IPS-15b (cell line): Measurements from ENCODE around the gene ANO10.

Experiments used
- H3K27me3 ChIP-seq: one replicate; pipeline ENCODE4 v1.6.1; 2013; ENCODE audit warnings: low read length; ENCODE audit not compliant: control insufficient read depth, insufficient read depth
- H3K36me3 ChIP-seq: one replicate; pipeline ENCODE4 v1.6.1; 2013; ENCODE audit warnings: low read length; ENCODE audit not compliant: control insufficient read depth, insufficient read depth
- H3K4me1 ChIP-seq: one replicate; pipeline ENCODE4 v1.6.1; 2013; ENCODE audit warnings: mild to moderate bottlenecking, low read length; ENCODE audit not compliant: control insufficient read depth, insufficient read depth
- H3K4me3 ChIP-seq: one replicate; pipeline ENCODE4 v1.5.1; 2013; ENCODE audit warnings: low read depth, low read length
- H3K9ac ChIP-seq: one replicate; pipeline ENCODE4 v1.6.1; 2013; ENCODE audit warnings: low read depth, mild to moderate bottlenecking, low read length
- H3K9me3 ChIP-seq: one replicate; pipeline ENCODE4 v1.6.1; 2013; ENCODE audit warnings: mild to moderate bottlenecking, low read length; ENCODE audit not compliant: control insufficient read depth, insufficient read depth

ANO10 gene

DNA sequence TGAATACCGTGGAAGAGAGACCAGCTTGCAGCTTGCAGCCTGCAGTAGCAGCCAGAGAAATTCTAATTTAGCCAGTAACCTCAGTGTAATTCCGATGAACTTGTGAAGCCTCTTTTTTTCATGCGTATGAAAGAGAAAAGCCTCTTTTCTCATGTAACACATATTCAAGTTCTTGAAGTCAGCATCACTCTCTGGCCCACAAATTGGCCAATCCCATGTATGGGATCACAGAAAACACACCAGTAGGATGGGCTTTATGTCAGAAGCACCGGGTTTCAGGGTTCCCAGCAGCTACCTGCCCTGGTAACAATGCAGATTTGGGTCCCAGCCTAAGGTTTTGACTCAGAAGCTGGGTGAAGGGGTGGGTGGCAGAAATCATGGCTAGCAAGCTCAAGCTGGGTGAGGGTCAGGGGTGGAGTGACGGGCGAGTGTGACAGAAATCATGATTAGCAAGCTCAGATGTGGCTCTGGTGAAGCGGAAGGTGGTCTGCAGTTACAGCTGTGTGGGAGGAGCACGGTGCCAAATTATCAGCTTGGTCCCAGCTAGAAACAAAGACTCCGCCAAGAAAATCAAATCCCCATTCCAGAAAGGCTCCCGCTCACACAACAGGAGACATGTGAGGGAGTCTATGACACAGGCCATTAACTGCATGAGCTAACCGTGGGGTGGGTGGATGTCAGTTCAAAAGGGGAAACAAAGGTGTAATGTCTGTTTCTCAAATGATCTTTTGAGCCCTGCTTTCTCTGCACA is 248.8 kb downstream of the ANO10 start:
- no peaks in the 10 kb centered on the region for H3K36me3 ChIP-seq
- no peaks in the 10 kb centered on the region for H3K9me3 ChIP-seq
- H3K4me3 ChIP-seq, result no peak overlapping the region
- no peaks in the 10 kb centered on the region for H3K27me3 ChIP-seq
- H3K9ac ChIP-seq, result no peak overlapping the region
- H3K4me1 ChIP-seq, result peaks cover 19% of the 10 kb centered on the region

DNA sequence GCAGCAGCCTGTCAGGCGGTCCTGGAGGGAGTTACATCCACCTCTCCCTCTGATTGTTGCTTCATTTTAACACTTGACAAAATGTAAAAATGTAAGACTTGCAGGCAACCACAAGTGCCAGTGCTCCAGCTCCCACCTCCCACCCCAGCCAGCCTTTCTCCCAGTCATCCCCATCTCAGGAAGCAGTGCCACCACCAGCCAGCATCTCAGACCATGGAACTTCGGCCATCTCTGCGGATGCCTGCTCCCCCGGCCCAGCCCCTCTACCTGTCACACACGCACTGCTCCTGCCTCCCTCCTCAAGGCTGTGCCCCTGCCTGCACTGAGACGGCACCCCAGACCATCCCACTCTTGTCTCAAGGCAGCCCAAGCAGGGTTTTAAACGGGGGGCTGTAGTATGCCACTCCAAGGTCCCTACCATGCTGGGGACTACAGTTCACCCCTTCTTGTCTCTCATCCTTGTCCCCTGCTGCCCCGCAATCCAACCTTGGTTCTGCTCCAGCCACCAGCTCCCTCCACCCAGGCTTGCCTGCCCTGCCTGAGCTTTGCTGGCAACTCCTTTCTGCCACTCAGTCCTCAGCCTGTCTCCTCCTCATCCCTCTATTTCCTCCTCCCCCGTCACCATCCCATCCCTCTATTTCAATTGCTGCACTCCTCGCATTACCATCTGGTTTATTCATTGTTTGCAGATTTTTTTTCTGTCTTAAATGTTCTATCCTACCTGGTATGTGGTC is 249.6 kb downstream of the ANO10 start:
- Histone ChIP-seq H3K9me3 (no peaks in the 10 kb centered on the region), H3K4me1 (peaks cover 19% of the 10 kb centered on the region), H3K36me3 (peaks cover 4% of the 10 kb centered on the region), H3K4me3 (no peak overlapping the region), H3K27me3 (no peaks in the 10 kb centered on the region), H3K9ac (no peak overlapping the region)

DNA sequence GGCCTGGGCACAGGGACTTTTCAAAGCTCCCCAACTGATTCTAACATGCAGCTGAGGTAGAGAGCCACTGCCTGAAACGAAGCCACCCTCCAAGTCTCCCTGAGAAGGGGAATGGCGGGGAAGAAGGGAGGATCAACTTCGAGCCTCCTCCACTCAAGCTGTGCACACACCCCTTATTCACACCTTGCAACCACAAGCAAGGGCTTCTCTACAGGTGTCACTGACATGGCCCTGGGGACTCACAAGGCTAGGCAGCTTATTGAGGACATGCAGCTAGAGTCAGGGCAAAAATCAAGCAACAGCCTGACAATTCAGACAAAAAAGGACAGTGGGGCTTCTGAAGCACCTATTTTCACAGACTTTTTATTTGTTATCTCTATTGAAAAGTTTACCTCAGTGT is 250.3 kb downstream of the ANO10 start:
- no peak overlapping the region for H3K4me3 ChIP-seq
- no peaks in the 10 kb centered on the region for H3K27me3 ChIP-seq
- H3K9ac ChIP-seq, result no peak overlapping the region
- H3K36me3 ChIP-seq, result peaks cover 11% of the 10 kb centered on the region
- no peaks in the 10 kb centered on the region for H3K9me3 ChIP-seq
- peaks cover 19% of the 10 kb centered on the region for H3K4me1 ChIP-seq

DNA sequence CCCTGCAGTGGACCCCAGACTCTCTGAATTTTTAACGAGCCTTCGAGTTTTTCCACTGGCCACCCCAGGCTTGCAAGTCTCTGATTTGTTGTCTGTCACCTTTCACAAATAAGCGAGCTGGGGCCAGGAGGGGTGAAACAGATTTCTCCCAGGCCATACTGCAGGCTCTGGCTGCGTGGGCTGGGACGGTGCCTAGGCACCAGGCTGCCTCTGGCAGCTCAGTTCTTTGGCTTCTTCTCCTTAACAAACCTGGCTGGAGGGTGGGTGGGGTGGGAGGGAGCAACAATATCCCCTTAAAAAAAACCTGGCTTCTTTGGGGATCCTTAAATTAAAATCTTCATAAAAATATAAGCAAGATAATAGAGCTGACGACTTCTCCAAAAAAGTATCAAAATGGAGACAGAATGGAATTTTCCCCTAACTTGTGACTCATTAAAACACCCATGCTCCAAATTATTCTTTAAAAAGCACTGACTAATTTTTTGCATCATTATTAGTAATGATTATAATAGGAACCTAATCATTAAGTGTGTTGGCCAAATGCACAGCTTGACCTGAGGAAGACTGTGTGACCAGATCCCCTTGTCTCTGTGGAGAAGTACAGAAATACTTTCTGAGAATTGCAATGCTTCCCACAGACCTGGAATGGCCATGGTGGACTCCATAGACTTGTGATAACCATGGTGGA is 251.4 kb downstream of the ANO10 start:
- no peaks in the 10 kb centered on the region for H3K27me3 ChIP-seq
- peaks cover 20% of the 10 kb centered on the region for H3K36me3 ChIP-seq
- H3K4me3 ChIP-seq, result no peak overlapping the region
- peaks cover 19% of the 10 kb centered on the region for H3K4me1 ChIP-seq
- no peak overlapping the region for H3K9ac ChIP-seq
- no peaks in the 10 kb centered on the region for H3K9me3 ChIP-seq

GRCh38 chr3:43369404-43370292 is 252.2 kb downstream of the ANO10 start:
- Histone ChIP-seq H3K36me3 (peaks cover 20% of the 10 kb centered on the region), H3K9me3 (no peaks in the 10 kb centered on the region), H3K4me3 (no peak overlapping the region), H3K27me3 (no peaks in the 10 kb centered on the region), H3K4me1 (peaks cover 19% of the 10 kb centered on the region), H3K9ac (no peak overlapping the region)

DNA sequence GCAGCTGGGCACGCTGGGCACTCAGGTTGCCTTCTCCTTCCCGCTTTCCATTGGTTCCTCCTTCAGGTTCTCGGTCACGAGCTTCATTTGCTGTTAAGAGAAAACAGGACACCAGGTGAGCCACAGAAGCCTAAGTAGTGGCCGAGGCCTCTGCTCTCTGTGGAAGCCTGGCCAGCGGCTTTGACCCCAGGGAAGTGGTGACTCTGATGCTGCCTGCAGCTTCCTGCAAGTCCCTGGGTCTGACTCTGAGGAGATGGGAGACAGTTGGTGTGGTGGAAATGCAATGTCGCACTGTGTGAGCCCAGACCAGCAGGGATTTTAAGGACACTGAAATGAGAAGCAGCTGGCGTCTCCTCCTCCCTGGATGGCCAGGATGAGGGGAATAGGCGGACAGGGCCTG is 254.9 kb downstream of the ANO10 start:
- no peak overlapping the region for H3K4me3 ChIP-seq
- H3K4me1 ChIP-seq, result peaks cover under 1% of the 10 kb centered on the region
- H3K27me3 ChIP-seq, result no peaks in the 10 kb centered on the region
- H3K9ac ChIP-seq, result no peak overlapping the region
- no peaks in the 10 kb centered on the region for H3K9me3 ChIP-seq
- peaks cover 20% of the 10 kb centered on the region for H3K36me3 ChIP-seq

GRCh38 chr3:43366481-43366880 is 255.3 kb downstream of the ANO10 start:
- Histone ChIP-seq H3K4me1 (no peaks in the 10 kb centered on the region), H3K4me3 (no peak overlapping the region), H3K9me3 (no peaks in the 10 kb centered on the region), H3K27me3 (no peaks in the 10 kb centered on the region), H3K36me3 (peaks cover 20% of the 10 kb centered on the region), H3K9ac (no peak overlapping the region)

- Histone ChIP-seq H3K4me3 (no peak overlapping the region), H3K4me1 (peaks cover 2% of the 10 kb centered on the region), H3K27me3 (no peaks in the 10 kb centered on the region), H3K36me3 (peaks cover 20% of the 10 kb centered on the region), H3K9ac (no peak overlapping the region), H3K9me3 (no peaks in the 10 kb centered on the region)
Measured at GRCh38 chr3:43365601-43366305, 256.1 kb downstream of the ANO10 start.

DNA sequence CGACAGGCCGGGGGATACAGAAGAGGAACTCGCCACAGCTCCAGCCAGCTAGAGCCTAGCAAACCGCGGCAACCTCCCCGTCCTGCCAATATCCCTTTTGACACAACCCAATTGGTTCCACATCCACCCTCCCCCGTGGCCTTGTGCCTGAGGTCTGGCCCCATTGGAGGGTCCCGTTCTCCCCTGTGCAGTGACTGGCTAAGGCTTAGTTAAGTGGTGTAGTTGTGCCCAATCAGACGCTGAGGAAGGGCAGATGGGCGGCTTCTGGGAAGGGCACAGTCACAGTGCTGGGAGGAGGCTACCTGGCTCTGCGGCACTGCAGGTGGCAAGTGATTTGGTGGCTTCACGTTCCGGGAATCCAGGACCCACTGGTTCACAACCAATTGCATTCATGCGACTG is 256.9 kb downstream of the ANO10 start:
- no peaks in the 10 kb centered on the region for H3K9me3 ChIP-seq
- H3K9ac ChIP-seq, result no peak overlapping the region
- H3K27me3 ChIP-seq, result no peaks in the 10 kb centered on the region
- peaks cover 20% of the 10 kb centered on the region for H3K36me3 ChIP-seq
- no peak overlapping the region for H3K4me3 ChIP-seq
- H3K4me1 ChIP-seq, result peaks cover 7% of the 10 kb centered on the region

- Histone ChIP-seq H3K9me3 (no peaks in the 10 kb centered on the region), H3K4me3 (no peak overlapping the region), H3K9ac (no peak overlapping the region), H3K36me3 (peaks cover 20% of the 10 kb centered on the region), H3K4me1 (peaks cover 7% of the 10 kb centered on the region), H3K27me3 (no peaks in the 10 kb centered on the region)
Measured at GRCh38 chr3:43364494-43364893, 257.3 kb downstream of the ANO10 start.
